ENCODE measurements around the gene EIF5A.
A peak's percentile ranks its signal among the peaks of the same experiment; 100 is the strongest.

EIF5A gene

DNA sequence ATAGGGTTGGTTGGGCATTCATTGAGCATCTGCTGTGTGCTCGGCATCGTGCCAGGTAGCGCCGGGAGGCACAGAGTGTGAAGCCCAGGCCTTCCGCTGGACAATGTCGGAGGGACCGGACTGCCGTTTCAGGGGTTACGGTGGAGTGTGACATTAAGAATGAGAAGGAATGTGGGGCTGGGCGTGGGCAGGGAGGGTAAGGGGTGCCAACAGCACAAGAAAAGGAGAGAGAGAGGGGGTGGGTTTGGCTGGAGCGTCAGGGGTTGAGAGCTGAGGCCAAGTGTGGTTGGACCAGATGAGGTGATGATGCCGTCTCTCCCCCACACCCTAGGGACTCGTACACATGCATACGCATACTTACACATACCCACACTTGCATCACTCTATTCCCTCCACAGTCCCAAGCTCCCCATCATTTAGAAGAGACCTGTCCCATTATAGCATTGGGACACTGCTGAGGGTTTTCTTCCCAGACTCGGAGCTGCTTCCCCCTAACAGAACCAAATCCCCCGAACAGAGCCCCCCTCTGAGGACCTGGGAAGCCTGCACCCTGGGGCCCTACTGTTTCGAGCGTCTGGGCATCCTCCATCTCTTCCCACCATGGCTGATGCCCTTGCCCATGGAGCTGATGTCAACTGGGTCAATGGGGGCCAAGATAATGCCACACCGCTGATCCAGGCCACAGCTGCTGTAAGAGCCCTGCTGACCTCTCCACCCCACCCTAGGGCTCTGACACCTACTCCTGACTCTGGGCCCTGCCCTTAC is 41.2 kb downstream of the EIF5A start:
- TF ChIP-seq RAD21 (IDR thresholded peaks at IDR 0.05; ENCODE audit: low read depth) (no peak), TCF12 (IDR thresholded peaks at IDR 0.05; ENCODE audit: low read depth) (no peak), CREB1 (IDR thresholded peaks at IDR 0.05; ENCODE audit: low read depth) (no peak), EGR1 (IDR thresholded peaks at IDR 0.05) (no peak), TEAD4 (IDR thresholded peaks at IDR 0.05) (no peak)

DNA sequence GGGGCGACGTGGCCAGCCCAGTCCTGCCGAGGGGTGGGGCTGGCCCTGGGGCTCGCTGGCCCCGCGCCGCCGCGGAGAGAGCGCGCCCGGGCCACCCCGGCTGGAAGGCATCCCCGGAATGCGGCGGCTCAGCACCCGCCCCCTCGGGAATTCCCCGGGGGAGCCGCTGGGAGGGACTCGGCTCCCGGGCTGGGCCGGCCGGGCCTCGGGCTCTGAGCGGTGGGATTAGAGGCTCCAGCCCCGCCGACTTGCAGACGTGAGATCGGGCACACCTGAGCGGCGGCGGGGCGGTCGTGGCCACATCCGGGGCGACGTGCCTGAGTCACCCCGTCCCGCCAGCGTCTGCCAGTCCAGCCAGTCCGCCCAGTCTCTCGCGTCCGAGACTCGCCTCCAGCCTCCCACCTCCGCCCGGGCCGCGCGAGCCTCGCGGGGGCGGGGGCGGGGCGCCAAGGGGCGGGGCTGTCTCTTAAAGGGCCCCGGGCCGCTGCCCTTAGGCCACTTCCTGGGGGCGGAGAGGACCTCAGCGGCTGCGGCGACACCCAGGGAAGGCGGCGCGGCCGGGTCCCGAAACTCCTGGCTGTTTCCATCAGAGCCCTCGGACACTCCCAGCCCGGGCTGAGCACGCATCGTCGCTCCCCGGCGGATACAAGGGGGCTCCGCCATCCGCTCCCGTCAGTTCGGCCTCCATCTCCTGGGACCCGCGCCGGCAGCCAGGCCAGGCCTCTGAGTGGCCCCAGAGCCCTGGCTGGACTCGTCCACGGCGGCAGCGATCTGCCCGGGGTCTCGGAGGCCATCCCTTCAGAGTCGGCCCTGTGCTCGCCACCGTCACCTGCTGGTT is 44.5 kb downstream of the EIF5A start, which contains the start of gene KCTD11:
Gene KCTD11, plus strand, starts transcription at position 498 of the 838 bp plus-strand sequence.
- TF ChIP-seq, protein P1, sequence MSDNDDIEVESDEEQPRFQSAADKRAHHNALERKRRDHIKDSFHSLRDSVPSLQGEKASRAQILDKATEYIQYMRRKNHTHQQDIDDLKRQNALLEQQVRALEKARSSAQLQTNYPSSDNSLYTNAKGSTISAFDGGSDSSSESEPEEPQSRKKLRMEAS (IDR thresholded peaks at IDR 0.05): peak; percentile 71
- TF ChIP-seq TAF1 (IDR thresholded peaks at IDR 0.05; ENCODE audit: low read depth) (peak; percentile 52; the same call in 1 of the 2 replicates), CREB1 (IDR thresholded peaks at IDR 0.05; ENCODE audit: low read depth) (no peak), EP300 (IDR thresholded peaks at IDR 0.05; ENCODE audit: borderline replicate concordance) (peak; percentile 82), YY1 (IDR thresholded peaks at IDR 0.05; ENCODE audit: low read depth) (no peak), NFIC (IDR thresholded peaks at IDR 0.05) (no peak), CEBPB (IDR thresholded peaks at IDR 0.05) (no peak), TEAD4 (IDR thresholded peaks at IDR 0.05) (peak; percentile 89), EGR1 (IDR thresholded peaks at IDR 0.05) (peak; percentile 95), TCF12 (IDR thresholded peaks at IDR 0.05; ENCODE audit: low read depth) (peak; percentile 59; the same call in 1 of the 2 replicates)
- TF ChIP-seq, protein P2, sequence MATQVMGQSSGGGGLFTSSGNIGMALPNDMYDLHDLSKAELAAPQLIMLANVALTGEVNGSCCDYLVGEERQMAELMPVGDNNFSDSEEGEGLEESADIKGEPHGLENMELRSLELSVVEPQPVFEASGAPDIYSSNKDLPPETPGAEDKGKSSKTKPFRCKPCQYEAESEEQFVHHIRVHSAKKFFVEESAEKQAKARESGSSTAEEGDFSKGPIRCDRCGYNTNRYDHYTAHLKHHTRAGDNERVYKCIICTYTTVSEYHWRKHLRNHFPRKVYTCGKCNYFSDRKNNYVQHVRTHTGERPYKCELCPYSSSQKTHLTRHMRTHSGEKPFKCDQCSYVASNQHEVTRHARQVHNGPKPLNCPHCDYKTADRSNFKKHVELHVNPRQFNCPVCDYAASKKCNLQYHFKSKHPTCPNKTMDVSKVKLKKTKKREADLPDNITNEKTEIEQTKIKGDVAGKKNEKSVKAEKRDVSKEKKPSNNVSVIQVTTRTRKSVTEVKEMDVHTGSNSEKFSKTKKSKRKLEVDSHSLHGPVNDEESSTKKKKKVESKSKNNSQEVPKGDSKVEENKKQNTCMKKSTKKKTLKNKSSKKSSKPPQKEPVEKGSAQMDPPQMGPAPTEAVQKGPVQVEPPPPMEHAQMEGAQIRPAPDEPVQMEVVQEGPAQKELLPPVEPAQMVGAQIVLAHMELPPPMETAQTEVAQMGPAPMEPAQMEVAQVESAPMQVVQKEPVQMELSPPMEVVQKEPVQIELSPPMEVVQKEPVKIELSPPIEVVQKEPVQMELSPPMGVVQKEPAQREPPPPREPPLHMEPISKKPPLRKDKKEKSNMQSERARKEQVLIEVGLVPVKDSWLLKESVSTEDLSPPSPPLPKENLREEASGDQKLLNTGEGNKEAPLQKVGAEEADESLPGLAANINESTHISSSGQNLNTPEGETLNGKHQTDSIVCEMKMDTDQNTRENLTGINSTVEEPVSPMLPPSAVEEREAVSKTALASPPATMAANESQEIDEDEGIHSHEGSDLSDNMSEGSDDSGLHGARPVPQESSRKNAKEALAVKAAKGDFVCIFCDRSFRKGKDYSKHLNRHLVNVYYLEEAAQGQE (IDR thresholded peaks at IDR 0.05; ENCODE audit: low read depth): no peak

DNA sequence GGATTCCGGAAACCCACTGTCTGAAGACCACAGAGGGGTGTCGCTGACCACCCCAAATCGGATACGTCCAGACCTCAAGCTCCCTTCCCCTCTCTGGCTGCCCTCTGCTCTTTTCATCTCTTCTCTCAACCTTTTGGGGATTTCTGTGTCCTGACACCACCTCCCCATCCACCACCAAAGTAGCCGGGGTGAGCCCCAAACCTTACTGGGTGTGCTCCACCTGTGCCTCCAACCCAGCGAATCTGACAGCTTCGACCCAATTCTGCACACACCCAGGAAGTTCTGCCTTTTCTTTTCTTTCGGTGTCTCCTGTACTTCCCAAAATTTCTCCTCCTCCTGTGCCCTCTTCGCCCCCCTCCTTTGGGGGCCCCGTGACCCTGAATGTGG is 45.1 kb downstream of the EIF5A start:
- TF ChIP-seq YY1 (IDR thresholded peaks at IDR 0.05; ENCODE audit: low read depth) (no peak), ZBTB7A (IDR thresholded peaks at IDR 0.05; ENCODE audit: low read depth) (no peak), RAD21 (IDR thresholded peaks at IDR 0.05; ENCODE audit: low read depth) (no peak), NFIC (IDR thresholded peaks at IDR 0.05) (no peak), CEBPB (IDR thresholded peaks at IDR 0.05) (no peak), CREB1 (IDR thresholded peaks at IDR 0.05; ENCODE audit: low read depth) (no peak), TAF1 (IDR thresholded peaks at IDR 0.05; ENCODE audit: low read depth) (no peak), FOXM1 (IDR thresholded peaks at IDR 0.05; ENCODE audit: borderline replicate concordance, low read depth) (no peak), TEAD4 (IDR thresholded peaks at IDR 0.05) (no peak), TCF12 (IDR thresholded peaks at IDR 0.05; ENCODE audit: low read depth) (no peak), EGR1 (IDR thresholded peaks at IDR 0.05) (no peak), EP300 (IDR thresholded peaks at IDR 0.05; ENCODE audit: borderline replicate concordance) (no peak)
- TF ChIP-seq, protein P2 (IDR thresholded peaks at IDR 0.05; ENCODE audit: low read depth): no peak
- TF ChIP-seq, protein P1 (IDR thresholded peaks at IDR 0.05): no peak
- TF ChIP-seq, protein P3, sequence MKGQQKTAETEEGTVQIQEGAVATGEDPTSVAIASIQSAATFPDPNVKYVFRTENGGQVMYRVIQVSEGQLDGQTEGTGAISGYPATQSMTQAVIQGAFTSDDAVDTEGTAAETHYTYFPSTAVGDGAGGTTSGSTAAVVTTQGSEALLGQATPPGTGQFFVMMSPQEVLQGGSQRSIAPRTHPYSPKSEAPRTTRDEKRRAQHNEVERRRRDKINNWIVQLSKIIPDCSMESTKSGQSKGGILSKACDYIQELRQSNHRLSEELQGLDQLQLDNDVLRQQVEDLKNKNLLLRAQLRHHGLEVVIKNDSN (IDR thresholded peaks at IDR 0.05): no peak

DNA sequence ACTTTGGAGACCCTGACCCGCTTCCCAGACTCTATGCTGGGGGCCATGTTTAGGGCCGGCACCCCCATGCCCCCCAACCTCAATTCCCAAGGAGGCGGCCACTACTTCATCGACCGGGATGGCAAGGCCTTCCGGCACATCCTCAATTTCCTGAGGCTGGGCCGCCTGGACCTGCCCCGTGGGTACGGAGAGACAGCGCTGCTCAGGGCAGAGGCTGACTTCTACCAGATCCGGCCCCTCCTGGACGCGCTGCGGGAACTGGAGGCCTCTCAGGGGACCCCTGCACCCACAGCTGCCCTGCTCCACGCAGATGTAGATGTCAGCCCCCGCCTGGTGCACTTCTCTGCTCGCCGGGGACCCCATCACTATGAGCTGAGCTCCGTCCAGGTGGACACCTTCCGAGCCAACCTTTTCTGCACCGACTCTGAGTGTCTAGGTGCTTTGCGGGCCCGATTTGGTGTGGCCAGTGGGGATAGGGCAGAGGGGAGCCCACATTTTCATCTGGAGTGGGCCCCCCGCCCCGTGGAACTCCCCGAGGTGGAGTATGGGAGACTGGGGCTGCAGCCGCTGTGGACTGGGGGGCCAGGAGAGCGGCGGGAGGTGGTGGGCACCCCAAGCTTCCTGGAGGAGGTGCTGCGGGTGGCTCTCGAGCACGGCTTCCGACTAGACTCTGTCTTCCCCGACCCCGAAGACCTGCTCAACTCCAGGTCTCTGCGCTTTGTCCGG is 45.6 kb downstream of the EIF5A start:
- TF ChIP-seq TCF12 (IDR thresholded peaks at IDR 0.05; ENCODE audit: low read depth): no peak
- TF ChIP-seq RAD21 (IDR thresholded peaks at IDR 0.05; ENCODE audit: low read depth): no peak
- TF ChIP-seq, protein P3 (IDR thresholded peaks at IDR 0.05): no peak
- TF ChIP-seq FOXM1 (IDR thresholded peaks at IDR 0.05; ENCODE audit: borderline replicate concordance, low read depth): no peak
- TF ChIP-seq, protein P2 (IDR thresholded peaks at IDR 0.05; ENCODE audit: low read depth): no peak
- TF ChIP-seq EP300 (IDR thresholded peaks at IDR 0.05; ENCODE audit: borderline replicate concordance): no peak
- no peak for TF ChIP-seq TAF1 (IDR thresholded peaks at IDR 0.05; ENCODE audit: low read depth)
- TF ChIP-seq CREB1 (IDR thresholded peaks at IDR 0.05; ENCODE audit: low read depth): no peak
- no peak for TF ChIP-seq ZBTB7A (IDR thresholded peaks at IDR 0.05; ENCODE audit: low read depth)
- TF ChIP-seq CEBPB (IDR thresholded peaks at IDR 0.05): no peak
- no peak for TF ChIP-seq NFIC (IDR thresholded peaks at IDR 0.05)
- TF ChIP-seq, protein P1 (IDR thresholded peaks at IDR 0.05): no peak
- no peak for TF ChIP-seq YY1 (IDR thresholded peaks at IDR 0.05; ENCODE audit: low read depth)
- no peak for TF ChIP-seq TEAD4 (IDR thresholded peaks at IDR 0.05)
- no peak for TF ChIP-seq EGR1 (IDR thresholded peaks at IDR 0.05)
